Eye (tissue), 1 donor: ENCODE results near the gene RABGAP1L.
"Not testable (repeated sequence)": the region's sequence is repeated elsewhere in the genome, so short reads cannot be mapped to it uniquely, and the experiment has no call there.

Experiments used
- DNase-seq: peaks from one replicate; pipeline ENCODE4 v3.0.0-alpha.2; 2015

The RABGAP1L gene

DNA sequence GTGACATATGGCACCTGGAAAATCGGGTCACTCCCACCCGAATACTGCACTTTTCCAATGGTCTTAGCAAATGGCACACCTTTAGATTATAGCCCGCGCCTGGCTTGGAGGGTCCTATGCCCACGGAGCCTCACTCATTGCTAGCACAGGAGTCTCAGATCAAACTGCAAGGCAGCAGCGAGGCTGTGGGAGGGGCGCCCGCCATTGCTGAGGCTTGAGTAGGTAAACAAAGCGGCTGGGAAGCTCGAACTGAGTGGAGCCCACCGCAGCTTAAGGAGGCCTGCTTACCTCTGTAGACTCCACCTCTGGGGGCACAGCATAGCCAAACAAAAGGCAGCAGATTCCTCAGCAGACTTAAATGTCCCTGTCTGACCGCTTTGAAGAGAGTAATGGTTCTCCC is 458.6 kb downstream of the RABGAP1L start:
- DNase-seq, result not testable (repeated sequence)

DNA sequence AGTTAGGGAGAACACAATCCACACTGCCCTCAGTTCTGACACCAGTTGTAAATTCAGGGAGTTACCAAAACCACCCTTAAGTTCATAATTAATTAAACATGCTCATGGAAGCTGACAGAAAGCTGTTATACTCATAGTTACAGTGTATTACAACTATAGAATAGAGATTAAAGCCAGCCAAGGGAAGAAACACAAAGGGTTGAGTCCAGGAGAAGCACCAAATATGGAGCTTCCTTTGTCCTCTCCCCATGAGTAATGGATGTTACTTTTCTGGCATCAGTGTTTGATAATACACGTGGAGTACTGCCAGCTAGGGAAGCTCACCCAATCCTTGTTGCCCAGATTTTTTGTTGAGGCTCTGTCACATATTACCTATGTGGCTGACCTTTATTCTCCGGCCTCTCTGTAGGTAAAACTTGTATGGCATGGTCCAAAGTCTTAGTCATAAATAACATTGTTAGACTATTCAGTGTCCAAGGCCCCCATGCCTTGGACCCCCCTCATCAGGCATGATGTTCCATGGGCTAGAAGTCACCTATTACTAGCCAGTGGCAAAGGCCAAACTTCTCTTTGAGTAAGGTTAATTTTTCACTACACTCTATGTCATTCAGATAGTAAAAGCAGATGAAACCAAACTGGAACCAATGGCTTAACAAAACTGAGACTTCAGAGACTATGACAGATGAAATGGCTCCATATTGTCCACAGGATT is 464.2 kb downstream of the RABGAP1L start:
- DNase-seq, result no peak

DNA sequence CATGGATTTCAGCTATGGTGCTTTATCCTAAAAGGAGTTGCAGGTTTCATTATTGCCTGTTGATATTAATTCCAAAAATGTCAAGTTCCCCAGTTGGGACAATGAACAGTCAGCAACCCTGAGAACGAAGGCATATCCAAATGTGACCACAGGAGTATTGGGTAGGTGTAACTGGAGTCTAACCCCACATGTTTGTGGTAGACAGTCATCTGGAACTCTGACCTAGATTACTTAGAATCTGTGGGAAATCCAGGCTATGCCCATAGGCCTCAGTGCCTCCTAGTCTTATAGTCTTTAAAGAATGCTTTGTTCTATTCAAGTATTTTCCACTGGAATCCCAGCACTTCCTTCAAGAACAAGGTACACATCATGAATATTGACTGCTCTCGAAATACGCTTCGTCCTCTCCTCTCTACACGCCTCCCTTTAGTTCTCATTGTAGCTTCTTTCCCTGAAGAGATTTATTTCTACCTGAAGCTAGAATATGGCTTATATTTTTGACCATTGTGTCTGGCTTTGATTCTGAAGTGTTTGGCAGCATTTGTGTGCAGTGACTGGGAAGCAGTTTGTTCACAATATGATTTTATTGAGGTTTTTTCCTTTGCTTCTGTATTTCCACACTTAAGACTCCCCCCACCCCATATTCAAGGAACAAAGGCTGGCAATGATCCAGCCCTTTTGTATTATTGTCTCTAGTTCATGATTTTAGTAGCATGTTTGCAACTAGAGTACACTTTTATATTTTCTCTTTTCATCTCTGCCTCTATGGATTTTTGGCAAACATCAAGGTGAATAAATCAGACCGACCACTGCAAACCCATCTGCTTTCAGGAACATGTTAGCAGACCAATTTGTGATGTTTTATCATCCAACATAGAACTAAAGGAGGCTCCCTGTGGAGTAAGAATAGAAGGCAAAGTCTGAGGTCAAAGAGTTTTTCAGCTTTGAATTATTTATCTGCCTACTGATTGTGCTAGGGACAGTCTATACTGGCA is 467.0 kb downstream of the RABGAP1L start:
- DNase-seq, result peak; percentile 48

DNA sequence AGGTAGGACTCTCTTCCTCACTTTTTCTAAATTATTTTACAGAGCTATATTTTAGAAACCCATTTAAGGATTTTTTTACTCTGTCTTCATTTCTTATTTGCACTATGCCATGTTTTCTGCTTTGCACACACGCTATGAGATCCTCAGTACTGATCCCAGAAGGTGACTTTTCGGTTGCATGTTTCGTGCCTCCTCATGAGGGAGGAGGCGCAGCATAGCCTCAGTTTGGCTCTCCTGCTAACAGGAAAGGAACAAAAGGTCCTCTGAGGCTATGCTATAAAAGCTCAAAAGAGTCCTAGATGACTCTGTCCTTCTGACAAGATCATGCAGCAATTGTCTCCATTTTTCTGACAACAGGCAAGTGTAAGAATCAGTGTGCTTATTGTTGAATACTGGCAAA is 478.2 kb downstream of the RABGAP1L start:
- no peak for DNase-seq

DNA sequence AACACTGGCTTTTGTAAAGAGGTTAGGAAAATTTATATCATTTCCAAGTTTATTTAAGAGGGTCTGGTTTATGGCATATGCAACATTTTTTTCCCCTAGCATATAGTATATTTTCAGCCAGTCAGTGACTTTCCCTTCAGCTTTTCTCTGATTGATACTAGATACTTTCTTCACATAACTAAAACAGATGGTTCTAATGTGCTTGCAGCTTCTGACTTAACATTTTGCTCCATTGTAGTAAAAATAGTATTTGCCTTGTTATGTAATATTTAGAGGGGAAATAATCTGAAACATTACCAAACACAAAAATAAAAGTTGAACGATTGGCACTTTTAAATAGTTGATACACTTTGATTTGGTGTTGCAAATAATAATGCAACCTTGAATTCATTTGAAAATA is 480.1 kb downstream of the RABGAP1L start:
- DNase-seq, result no peak

DNA sequence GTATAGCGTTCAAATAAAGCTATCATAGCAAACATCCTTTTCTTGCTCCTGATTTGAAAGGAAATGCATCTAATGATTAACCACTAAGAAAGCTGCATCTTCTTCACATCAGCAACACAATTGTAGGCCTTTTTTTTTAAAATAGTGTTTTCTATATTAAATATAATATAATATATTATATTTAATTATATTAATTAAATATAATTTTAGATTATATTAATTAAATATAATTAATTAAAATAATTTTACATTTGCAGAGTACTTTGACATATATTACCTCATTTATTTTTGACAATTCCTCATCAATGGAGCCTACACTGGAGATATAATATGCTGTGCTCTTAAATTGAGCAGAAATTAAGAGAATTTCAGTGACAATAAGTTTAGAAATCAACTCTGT is 481.5 kb downstream of the RABGAP1L start:
- DNase-seq, result no peak

DNA sequence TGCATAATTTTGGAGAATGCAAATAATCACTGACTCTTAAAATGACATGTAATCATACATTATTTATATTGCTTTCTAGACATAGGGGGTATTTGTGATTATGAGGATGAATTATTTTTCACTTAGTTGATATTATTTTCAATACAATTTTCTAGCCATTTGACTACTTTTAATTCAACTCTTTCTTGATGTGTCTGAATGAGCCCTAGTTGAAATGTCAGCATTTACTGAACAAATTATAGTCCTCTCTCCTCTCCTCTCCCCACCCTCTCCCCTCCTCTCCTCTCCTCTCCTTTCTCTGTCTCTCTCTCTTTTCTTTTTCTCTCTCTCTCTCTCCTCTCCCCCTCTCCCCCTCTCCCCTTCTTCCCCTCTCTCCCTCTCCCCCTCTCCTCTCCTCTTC is 483.1 kb downstream of the RABGAP1L start:
- no peak for DNase-seq

DNA sequence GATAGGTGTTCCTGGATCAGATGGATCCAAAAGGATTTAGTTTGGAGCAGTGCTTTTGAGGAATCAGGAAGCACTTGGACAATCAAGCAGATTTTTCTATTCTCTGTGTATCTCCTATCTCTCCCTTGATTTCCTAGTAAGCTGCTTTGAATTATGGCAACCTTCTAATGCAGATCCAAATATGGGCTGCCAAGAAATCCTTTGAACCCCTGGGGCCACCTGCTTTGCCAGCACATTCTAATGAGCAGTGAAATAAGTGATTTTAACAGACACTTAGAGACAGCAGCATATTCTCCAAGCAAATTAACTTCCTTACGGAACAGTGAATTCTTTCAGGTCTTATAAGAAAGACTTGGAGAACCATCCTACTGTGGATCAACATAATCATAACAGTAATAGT is 483.9 kb downstream of the RABGAP1L start:
- DNase-seq, result no peak

DNA sequence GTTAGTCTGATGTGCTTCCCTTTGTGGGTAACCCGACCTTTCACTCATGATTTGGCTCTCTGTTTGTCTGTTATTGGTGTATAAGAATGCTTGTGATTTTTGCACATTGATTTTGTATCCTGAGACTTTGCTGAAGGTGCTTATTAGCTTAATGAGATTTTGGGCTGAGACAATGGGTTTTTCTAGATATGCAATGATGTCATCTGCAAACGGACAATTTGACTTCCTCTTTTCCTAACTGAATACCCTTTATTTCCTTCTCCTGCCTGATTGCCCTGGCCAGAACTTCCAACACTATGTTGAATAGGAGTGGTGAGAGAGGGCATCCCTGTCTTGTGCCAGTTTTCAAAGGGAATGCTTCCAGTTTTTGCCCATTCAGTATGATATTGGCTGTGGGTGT is 490.3 kb downstream of the RABGAP1L start:
- not testable (repeated sequence) for DNase-seq

DNA sequence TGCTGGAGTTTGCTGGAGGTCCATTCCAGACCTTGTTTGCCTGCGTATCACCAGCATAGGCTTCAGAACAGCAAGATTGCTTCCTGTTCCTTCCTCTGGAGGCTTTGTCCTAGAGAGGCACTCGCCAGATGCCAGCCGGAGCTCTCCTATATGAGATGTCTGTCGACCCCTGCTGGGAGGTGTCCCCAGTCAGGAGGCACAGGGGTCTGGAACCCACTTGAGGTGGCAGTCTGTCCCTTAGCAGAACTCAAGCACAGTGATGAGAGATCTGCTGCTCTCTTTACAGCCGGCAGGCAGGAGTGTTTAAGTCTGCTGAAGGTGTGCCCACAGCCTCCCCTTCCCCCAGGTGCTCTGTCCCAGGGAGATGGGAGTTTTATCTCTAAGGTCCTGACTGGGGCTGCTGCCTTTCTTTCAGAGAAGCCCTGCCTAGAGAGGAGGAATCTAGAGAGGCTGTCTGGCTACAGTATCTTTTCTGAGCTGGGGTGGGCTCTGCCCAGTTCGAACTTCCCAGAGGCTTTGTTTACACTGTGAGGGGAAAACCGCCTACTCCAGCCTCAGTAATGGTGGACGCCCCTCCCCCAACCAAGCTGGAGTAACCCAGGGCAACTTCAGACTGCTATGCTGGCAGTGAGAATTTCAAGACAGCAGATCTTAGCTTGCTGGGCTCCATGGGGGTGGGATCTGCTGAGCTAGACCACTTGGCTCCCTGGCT is 493.4 kb downstream of the RABGAP1L start:
- peak; percentile 25 for DNase-seq

DNA sequence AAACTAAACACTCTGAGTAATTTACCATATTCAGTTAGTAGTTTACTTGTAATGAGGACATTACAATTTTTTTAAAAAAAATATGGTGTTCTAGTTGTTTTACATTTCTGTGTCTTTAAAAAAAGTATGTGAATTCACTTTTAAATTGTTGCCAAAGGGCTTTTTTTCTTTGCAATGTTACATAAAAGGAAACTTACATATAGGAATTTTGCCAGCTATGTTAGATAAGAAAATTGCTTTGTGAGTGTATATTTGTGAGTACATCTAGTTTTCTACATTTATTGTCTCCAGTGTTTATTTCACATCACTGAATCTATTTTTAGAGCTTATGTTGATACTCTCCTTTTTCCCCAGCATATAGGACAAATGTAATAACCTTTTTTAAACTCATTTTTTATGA is 495.2 kb downstream of the RABGAP1L start:
- DNase-seq, result no peak

DNA sequence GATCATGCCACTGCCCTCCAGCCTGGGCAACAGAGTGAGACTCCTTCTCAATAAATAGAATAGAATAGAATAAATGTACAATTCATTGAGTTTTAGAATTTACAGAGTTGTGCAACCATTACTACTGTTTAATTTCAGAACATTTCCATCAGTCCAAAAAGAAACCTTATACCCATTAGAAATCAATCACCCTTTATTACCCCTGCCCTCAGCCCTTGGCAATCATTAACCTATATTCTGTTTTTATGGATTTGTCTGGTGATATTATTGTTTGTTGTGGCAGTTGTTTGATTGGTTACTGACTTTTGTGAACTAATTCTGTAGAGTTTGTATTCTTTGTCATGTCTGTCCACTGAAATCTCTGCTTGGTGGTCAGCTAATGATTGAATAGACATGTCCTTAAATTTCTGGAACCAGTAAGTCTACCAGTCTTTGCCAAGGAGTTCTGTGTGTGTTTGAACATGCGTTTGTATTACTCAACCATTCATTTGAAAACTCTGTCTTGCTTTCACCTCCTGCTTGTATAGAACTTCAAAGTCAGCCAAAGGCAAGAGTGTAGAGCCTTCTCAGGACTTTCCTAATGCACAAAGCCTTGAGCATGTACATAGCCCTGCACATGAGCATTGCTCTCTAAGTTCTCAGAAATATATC is 497.2 kb downstream of the RABGAP1L start:
- DNase-seq, result no peak

DNA sequence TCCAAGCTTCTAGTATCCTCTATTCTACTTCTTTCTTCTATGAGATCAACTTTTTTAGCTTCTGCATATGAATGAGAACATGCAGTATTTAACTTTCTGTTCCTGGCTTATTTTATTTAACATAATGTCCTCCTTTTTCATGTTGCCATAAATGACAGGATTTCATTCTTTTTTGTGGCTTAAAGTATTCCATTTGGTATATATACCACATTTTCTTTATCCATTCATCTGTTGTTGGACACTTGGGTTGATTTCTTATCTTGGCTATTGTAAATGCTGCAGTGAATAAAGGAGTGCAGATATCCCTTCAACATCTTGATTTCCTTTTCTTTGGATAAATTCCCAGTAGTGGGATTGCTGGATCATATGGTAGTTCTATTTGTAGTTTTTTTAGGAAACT is 498.1 kb downstream of the RABGAP1L start:
- DNase-seq, result no peak

DNA sequence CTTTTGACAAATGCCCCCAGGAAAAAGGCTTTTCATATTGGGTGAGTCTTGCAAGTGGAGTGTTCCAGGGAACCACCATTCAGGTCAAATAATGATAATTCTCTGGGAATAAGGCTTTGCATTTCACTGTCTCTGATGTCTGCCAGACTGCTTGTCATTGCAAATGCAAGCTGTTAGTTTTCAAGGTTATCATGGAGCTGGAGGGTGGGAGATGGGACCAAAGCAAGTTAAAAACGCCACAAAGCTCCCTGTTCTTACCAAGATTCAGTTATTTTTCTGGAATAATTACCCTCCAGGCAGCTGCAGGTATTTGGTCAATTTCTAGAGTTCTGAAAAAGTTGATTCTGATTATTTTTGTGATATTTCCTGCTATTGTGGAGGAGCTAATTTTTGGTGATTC is 498.6 kb downstream of the RABGAP1L start:
- no peak for DNase-seq

DNA sequence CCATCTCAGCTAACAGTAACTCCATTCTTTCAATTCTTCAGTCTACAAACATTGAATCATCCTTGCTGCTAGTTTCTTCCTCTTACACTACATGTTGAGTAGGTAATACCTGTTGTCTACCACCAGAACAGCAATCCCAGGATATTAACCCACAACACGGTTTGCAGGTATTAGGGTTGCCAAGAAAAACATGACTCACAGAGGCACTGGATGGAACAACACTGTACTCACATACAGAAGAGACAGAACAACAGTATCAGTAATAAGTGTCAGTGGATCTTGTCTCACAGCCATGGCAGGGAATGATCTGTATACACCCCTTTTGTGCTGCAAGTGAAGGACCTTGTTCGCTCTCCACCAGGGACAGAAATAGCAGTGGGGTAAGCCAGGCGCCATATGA is 500.5 kb downstream of the RABGAP1L start:
- no peak for DNase-seq

DNA sequence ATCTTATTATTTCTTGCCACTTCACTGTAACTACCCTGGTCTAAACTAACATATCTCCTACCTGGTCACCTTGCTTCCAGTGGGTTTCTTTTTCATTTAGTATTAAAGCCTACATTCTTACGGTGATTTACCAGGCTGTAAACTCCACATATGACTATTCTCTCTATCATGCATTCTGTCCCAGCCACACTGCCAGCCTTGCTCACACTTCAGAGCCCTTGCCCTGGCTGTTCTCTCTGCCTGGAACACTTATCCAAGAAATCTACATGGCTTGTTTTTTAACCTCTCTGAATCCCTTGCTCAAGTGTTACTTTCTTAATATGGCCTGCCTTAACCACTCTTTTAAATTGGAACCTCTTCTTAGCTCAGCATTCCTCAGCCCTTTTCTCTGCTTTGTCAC is 501.2 kb downstream of the RABGAP1L start:
- no peak for DNase-seq

DNA sequence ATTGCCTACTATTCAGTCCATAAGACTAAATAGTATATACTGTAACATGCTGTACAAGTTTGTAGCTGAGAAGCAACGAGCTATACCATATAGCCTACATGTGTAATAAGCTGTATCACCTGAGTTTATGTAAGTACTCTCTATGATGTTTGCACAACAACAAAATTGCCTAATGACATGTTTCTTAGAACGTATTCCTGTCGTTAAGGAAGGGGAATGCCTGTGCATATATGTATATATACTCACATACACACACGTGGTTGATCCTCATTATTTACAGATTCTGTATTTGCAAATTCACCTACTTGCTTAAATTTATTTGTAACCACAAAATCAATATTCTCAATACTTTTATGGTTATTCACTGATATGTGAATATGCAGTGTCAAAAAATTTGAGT is 504.0 kb downstream of the RABGAP1L start:
- DNase-seq, result no peak

DNA sequence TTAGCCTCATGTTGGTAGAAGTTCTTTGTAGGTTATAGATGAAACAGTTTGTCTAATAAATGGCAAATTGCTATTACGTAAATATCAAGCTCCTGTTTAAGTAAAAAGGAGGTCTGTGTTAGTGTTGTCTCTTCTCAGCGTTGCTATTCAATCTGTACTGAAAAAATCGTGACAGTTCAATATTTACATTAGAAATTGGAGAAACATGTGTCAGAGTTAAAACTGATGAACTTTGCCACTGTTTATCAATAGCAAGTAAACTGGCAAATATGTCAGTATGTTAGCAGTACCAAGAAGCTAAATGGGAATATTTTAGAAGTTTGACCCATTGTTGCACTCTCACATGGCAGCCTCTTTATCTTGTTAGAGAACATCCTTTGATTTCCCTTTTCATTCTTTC is 506.9 kb downstream of the RABGAP1L start:
- DNase-seq, result no peak

DNA sequence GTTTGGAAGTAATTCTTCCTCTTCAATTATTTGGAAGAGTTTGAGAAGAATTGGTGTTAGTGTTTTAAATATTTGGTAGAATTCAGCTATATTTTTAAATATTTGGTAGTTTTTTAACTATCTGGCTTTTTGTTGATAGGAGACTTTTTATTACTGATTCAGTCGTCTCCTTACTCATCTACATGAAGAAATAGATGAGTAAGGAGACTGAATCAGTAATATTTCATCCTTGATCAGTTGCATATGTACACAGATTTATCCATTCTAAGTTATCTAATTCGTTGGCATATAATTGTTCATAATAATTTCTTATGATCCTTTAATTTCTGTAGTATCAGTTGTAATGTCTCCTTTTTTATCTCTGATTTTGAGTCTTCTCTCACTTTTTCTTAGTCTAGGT is 512.5 kb downstream of the RABGAP1L start:
- DNase-seq, result no peak

DNA sequence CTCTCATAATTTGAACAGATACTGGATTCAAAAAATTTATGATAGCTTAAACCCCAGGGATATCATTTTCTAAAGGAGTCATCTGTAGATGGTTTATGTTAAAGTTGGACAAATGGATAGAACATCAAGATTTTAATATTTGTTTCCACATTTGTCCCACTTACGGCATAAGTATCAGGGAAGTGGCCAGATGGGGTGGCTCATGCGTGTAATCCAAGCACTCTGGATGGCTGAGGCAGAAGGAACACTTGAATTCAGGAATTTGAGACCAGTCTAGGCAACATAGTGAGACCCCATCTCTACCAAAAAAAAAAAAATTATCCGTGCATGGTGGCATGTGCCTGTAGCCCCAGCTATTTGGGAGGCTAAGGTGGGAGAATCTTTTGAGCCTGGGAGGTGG is 517.5 kb downstream of the RABGAP1L start:
- DNase-seq, result no peak

DNA sequence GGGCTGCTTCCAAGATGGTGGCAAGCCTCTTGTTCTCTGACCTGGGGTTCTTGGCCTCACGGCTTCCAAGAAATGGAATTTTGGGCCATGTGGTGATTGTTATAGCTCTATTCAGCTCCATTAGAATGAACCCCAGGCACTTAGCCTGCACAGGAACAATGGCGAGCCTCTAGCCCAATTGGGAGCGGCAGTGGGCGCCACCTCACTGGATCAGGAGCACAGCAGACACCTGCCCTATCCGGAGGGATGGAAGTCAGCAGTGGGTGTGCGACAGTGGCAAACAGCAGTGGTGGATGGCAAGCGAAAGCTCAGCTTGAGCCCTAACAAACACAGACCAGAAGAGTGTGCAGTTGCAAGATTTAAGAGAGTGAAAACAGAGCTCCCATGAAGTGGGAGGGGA is 519.3 kb downstream of the RABGAP1L start:
- no peak for DNase-seq

DNA sequence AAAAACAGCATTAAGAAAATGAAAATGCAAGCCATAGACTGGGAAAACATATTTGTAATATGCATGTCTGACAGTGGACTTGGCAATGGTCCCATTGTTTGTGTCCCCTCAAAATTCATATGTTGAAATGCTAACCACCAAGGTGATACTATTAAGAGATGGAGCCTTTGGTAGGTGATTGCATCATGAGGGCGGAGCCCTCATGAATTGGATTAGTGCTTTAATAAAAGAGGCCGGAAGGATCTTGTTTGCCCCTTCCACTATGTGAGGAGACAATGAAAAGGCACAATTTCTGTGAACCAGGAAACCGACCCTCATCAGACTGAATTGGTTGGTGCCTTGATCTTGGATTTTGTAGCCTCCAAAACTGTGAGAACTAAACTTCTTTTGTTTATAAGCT is 520.8 kb downstream of the RABGAP1L start:
- DNase-seq, result no peak

DNA sequence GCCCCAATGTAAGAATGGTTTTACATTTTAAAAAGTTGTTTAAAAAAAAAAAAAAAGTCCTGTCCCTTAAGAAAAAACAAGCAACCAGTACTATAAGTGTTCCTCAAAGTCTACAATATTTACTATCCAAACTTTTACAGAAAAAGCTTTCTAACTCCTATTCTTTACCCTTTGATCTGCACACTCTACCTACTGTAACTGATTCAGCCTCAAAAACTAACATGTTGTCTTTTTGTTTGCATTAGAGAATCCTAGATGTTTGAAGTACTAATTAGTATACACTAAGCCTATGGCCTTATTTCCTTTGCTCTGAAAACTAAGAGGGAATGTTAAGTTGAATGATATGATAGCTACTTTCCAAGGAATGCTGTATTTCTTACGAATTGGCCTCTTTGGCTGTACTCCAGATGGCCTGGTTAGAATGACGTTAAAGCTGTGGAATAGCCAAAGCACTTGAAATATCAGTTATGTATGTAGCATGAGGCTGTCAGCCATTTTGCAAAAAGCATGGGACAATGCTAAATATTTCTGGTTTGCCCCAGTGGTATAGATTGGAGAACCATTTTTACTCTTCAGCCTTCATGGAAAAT is 523.2 kb downstream of the RABGAP1L start:
- peak; percentile 19 for DNase-seq
